Measurements from ENCODE around the gene NT5C.

NT5C gene

DNA sequence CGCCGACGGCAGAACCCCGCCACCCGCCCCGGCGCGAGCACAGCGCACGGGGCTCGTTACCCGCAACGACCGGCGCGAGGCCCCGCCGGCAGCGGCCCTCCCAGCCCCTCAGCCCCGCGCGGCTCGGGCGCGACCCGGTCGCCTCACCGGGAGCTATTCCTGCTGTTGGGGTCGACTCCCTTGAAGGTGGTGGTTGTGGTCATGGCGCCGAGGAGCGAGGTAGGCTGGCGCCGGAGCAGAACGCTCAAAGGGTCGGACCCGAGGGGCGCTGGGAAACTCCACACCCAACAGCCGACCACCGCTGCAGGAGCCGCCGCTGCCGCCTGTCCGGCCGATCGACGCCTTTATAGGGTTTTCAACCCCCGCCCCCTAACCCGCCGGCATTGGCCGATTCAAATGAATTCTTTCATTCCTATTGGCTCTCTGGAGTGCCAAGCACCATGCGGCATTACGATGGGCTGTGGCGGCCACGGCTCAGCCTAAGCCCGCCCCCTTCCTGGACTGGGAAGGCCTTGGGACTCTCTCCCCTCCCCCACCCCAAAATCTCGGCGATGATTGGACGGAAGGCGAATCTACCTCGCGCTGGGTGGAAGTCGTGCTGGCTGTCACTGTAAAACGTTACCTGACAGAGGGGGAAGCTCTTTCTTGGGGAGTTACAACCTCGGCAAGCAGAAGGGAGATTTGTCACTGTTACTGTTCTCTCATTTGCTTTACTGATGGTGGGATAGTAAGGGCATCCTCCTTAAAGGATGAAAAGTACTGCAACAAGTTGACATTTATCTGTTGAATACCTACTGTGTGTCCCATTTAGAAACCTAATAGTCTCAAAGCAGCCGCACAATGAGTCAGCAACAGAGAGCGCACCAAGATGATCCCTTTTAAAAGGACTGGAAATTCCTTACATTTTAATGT is 22.9 kb upstream of the NT5C start, which contains the start of gene JPT1:
JPT1 (minus strand) TSS at position 318 of the 912 bp plus-strand sequence; CDS start at position 203, 115 bp downstream.
- H3K4me3 ChIP-seq (ENCODE audit: control insufficient read depth, low read depth, low read length), result peak within 1 kb of the TSS; percentile 84
- DNase-seq (ENCODE audit: low read depth), result peak; percentile 94
- TF ChIP-seq, protein P1, sequence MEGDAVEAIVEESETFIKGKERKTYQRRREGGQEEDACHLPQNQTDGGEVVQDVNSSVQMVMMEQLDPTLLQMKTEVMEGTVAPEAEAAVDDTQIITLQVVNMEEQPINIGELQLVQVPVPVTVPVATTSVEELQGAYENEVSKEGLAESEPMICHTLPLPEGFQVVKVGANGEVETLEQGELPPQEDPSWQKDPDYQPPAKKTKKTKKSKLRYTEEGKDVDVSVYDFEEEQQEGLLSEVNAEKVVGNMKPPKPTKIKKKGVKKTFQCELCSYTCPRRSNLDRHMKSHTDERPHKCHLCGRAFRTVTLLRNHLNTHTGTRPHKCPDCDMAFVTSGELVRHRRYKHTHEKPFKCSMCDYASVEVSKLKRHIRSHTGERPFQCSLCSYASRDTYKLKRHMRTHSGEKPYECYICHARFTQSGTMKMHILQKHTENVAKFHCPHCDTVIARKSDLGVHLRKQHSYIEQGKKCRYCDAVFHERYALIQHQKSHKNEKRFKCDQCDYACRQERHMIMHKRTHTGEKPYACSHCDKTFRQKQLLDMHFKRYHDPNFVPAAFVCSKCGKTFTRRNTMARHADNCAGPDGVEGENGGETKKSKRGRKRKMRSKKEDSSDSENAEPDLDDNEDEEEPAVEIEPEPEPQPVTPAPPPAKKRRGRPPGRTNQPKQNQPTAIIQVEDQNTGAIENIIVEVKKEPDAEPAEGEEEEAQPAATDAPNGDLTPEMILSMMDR (IDR thresholded peaks at IDR 0.05; ENCODE audit: control insufficient read depth, insufficient read depth, low read depth, low read length, missing control alignments), result no peak

DNA sequence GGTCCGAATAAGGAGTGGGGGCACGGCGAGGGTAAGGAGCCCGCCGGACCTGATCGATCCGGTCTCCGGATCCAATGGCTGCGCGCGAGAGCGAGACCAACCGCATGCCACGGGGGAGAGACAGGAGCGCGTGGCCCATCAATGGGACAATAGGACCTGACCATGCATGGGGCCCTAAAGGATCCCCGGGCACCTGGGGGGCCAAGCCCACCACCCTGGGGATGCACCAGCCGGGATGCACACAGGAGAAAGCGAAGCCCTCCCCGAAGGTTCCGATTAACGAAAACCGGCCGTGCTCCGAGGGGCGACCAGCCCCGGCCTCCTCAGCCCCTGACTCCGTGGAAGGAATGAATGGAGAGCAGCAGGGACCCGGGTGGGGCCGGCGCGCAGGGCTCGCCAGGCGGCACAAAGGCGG is 22.2 kb upstream of the NT5C start:
- TF ChIP-seq, protein P1 (IDR thresholded peaks at IDR 0.05; ENCODE audit: control insufficient read depth, insufficient read depth, low read depth, low read length, missing control alignments), result no peak
- peak overlapping the region; percentile 84 for H3K4me3 ChIP-seq (ENCODE audit: control insufficient read depth, low read depth, low read length)
- DNase-seq (ENCODE audit: low read depth), result no peak

DNA sequence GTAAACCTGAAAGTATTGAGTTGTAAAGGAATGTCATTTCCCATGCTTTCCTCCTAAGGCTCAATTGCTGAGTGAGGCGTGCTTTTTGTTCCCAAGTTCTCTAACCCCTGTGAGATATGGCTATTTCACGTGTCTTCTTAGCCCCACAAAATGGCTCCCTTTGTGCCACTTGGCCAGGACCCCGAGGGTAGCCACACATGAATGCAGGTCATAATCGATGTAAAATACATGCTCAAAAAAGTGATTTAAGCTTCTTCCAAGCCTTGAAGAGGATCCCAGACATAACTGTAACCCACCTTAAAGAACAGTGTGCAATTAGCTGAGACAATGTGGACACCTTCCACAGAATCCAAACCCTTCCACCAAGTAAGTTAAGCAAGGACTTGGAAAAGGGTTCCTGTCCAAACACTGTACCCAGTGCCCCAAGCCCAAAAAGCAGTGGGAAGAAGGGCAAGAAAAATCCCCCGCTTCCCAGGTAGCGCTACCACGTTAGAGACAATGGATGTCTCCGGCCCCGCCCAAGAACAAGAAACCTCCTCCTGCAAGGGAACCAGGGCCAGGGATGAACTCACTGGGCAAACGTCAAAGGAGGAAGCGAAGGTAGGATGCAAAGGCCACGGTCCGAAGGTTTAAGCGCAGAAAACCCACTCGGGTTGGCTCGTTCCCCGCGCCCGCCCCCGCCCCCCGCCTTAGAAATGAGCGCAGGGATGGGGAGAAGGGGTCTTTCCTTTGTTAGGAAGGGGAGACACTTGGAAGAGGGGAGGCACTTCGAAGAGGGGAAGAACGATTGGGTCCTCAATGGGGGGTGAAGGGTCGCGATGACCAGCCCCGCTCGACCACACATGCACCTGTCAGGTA is 21.6 kb upstream of the NT5C start:
- H3K4me3 ChIP-seq (ENCODE audit: control insufficient read depth, low read depth, low read length), result peak overlapping the region; percentile 84
- TF ChIP-seq, protein P1 (IDR thresholded peaks at IDR 0.05; ENCODE audit: control insufficient read depth, insufficient read depth, low read depth, low read length, missing control alignments), result no peak
- DNase-seq (ENCODE audit: low read depth), result no peak

DNA sequence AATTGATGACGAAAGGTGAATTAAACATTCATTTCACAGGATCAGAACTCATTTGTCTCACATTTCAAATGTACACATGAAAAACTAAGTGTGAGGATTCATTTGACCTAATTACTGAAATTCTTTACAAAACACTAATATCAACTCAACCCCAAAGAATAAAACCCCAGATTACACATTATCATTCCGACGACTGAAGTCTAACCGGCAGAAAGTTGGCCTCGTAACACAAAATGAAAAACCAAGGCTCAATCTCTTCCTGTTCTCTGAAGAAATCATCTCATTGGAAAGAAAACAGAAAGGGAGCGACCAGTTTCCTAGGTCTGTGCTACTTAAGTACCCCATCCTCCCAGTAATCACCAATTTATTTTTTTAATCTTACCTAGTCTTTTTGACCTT is 21.0 kb upstream of the NT5C start:
- DNase-seq (ENCODE audit: low read depth), result no peak
- H3K4me3 ChIP-seq (ENCODE audit: control insufficient read depth, low read depth, low read length), result peak overlapping the region; percentile 84; the same call in 1 of the 2 replicates
- TF ChIP-seq, protein P1 (IDR thresholded peaks at IDR 0.05; ENCODE audit: control insufficient read depth, insufficient read depth, low read depth, low read length, missing control alignments), result no peak

DNA sequence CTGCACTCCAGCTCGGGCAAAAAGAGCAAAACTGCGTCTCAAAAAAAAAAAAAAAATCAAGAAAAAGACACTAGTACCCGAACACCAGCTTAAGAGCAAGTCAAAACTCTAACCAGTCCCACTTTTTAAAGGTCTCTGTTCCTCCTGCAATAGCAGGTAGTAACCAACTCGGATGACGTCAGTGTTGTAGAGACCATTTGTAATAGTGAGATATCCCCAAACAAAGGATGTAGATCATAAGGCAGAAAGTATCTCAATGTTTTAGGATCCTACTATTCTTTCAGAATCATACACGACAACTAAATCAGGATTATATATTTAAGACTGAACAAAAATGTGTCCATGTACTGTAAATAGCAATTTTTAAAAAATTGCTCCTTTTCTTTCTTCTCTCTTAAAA is 20.4 kb upstream of the NT5C start:
- TF ChIP-seq, protein P1 (IDR thresholded peaks at IDR 0.05; ENCODE audit: control insufficient read depth, insufficient read depth, low read depth, low read length, missing control alignments), result no peak
- no peak for DNase-seq (ENCODE audit: low read depth)
- no peak overlapping the region for H3K4me3 ChIP-seq (ENCODE audit: control insufficient read depth, low read depth, low read length)

DNA sequence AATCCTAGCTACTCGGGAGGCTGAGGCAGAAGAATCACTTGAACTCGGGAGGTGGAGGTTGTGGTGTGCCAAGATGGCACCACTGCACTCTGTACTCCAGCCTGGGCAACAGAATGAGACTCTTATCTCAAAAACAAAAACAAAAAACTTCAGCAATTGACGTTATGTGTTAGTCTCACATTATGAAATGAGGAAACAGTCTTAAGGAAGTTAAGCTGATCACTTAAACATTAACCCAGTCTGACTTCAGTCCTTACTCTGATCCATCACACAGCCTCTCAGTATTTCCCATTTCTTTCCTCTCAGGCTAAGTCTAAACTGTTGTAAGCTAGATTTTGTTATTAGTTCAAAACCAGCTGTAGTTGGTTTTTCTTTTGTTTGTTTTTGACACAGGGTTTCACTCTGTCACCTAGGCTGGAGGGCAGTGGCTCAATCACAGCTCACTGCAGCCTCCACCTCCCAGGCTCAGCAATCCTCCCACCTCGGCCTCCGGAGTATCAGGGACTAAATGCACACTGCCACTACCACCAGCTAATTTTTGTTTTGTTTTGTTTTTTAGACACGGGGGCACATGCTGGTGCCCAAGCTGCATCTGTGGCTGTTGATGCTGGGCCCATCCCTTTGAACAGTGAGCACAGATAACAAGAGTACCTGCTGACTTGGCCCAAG is 16.5 kb upstream of the NT5C start:
- no peak for DNase-seq (ENCODE audit: low read depth)
- TF ChIP-seq, protein P1 (IDR thresholded peaks at IDR 0.05; ENCODE audit: control insufficient read depth, insufficient read depth, low read depth, low read length, missing control alignments), result no peak
- no peak overlapping the region for H3K4me3 ChIP-seq (ENCODE audit: control insufficient read depth, low read depth, low read length)
